GM12878 (cell line): ENCODE data around the gene HCST.

Experiments
- BCL11A ChIP-seq: IDR thresholded peaks from 2 replicates; pipeline ENCODE4 v1.6.1; 2011; ENCODE audit warnings: low read depth, low read length
- CTCF ChIP-seq, 3 experiments: IDR thresholded peaks in 2 of 3; conservative IDR thresholded peaks in 1 of 3; 2 replicates each; pipeline ENCODE4 v1.5.1; 2011; ENCODE audit warnings: low read depth in 3 of 3, low read length in 3 of 3, mild to moderate bottlenecking in 3 of 3, control low read depth in 2 of 3, moderate library complexity in 2 of 3, inconsistent platforms in 1 of 3, mixed read lengths in 1 of 3; ENCODE audit not compliant: control insufficient read depth in 2 of 3, insufficient read depth in 1 of 3; ENCODE audit errors: extremely low read depth in 1 of 3
- FOXK2 ChIP-seq: fragments of 450-650 bp; IDR thresholded peaks from 2 replicates; pipeline ENCODE4 v1.6.1; 2017; ENCODE audit warnings: mild to moderate bottlenecking, moderate library complexity
- FOXM1 ChIP-seq: IDR thresholded peaks from 2 replicates; pipeline ENCODE4 v1.6.1; 2012; ENCODE audit warnings: low read depth, mild to moderate bottlenecking, inconsistent platforms, low read length, moderate library complexity
- NFIC ChIP-seq: IDR thresholded peaks from 2 replicates; pipeline ENCODE4 v1.6.1; 2012; ENCODE audit warnings: low read depth, mild to moderate bottlenecking, inconsistent platforms, low read length, moderate library complexity
- NFYB ChIP-seq: IDR thresholded peaks from 2 replicates; pipeline ENCODE4 v1.6.1; 2011; ENCODE audit warnings: low read depth, mild to moderate bottlenecking, low read length, improper control_type of control experiment, moderate library complexity; ENCODE audit not compliant: insufficient read depth
- NR2F1 ChIP-seq: fragments of 450-650 bp; conservative IDR thresholded peaks from 2 replicates; pipeline ENCODE4 v1.6.1; 2017; ENCODE audit warnings: mild to moderate bottlenecking
- POLR2A ChIP-seq: IDR thresholded peaks from 2 replicates; pipeline ENCODE4 v1.6.1; 2011; ENCODE audit warnings: low read depth, mild to moderate bottlenecking, low read length
- POLR2AphosphoS5 ChIP-seq: IDR thresholded peaks from 2 replicates; pipeline ENCODE4 v1.6.1; 2011; ENCODE audit warnings: mild to moderate bottlenecking, low read length, inconsistent platforms
- ZNF274 ChIP-seq: IDR thresholded peaks from one replicate; pipeline ENCODE4 v1.8.0; 2011; ENCODE audit not compliant: insufficient read length, insufficient read depth
- TF ChIP-seq, protein P1 (sequence below): IDR thresholded peaks from 2 replicates; pipeline ENCODE4 v1.6.1; 2012; ENCODE audit warnings: low read depth, low read length, improper control_type of control experiment

- TF ChIP-seq POLR2A (no peak), FOXK2 (no peak), NFIC (no peak), NR2F1 (no peak), CTCF (IDR thresholded peaks at IDR 0.05 in 2 of 3, conservative IDR thresholded peaks at IDR 0.05 in 1 of 3; ENCODE audit: control insufficient read depth in 2 of 3, extremely low read depth in 1 of 3, insufficient read depth in 1 of 3, low read depth in 3 of 3, low read length in 3 of 3) (no peak), NFYB (no peak), POLR2AphosphoS5 (no peak), BCL11A (no peak), ZNF274 (no peak), FOXM1 (no peak)
- TF ChIP-seq, protein P1, sequence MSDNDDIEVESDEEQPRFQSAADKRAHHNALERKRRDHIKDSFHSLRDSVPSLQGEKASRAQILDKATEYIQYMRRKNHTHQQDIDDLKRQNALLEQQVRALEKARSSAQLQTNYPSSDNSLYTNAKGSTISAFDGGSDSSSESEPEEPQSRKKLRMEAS = no peak
These were observed 9.5 kb downstream of the HCST start for GRCh38 chr19:35911790-35912189.
